ENCODE data around the gene STAC3.
A peak's percentile ranks its signal among the peaks of the same experiment; 100 is the strongest.

Gene STAC3

DNA sequence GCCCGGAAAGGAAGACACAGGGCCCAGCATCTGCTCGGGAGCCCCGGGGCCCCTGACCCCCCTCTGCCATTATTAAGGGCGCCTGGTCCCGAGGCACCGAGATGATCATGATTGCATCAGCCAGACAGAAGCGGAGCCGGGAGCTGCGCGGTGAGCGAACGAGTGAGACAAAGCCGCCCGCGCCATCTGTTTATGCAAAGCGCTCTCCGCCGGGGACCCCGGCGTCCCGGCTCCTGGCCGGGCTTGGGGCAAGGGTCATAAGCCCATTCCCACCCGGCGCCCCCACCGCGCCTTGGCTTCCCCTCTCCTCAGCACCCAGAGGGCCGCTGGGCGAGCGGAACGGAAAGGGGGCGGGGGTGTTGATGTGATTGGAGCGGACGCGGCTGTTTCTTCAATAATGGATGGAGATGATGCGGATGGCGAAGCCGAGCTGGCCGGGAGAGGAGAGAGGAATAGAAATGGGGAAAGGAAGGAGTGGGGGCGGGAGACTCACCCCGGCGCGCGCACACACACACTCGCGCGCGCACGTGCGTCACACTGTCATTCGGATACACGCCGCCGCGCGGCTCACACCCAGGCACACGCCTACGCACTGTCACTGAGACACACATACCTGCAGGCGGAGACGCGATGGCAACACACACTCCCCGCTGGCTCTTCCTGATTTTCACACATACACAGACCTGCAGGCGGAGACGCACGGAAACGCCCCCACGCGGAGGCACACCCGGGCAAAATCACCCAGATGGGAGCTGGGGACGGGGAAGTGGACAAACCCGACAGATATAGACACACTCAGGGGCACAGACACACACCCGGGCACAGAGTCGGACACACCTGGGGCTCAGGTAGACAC, 10.7 kb downstream of the STAC3 start:
- Histone ChIP-seq H3K27me3 (ENCODE audit: control insufficient read depth, low read length) (no peaks in the 10 kb centered on the region), H3K36me3 (ENCODE audit: control insufficient read depth, low read length) (peaks cover 23% of the 10 kb centered on the region), H3K4me2 (ENCODE audit: low read length) (peak overlapping the region; percentile 99), H3K9me3 (ENCODE audit: control insufficient read depth, insufficient read depth, low read length) (no peaks in the 10 kb centered on the region), H4K20me1 (ENCODE audit: control insufficient read depth, insufficient read depth, low read depth, low read length) (no peaks in the 10 kb centered on the region), H3K79me2 (ENCODE audit: control insufficient read depth, low read length) (peaks cover 17% of the 10 kb centered on the region), H3K27ac (ENCODE audit: low read depth, low read length) (peak overlapping the region; percentile 98), H3K4me3 (ENCODE audit: low read length) (peak overlapping the region; percentile 87), H3K4me1 (ENCODE audit: control insufficient read depth, low read length) (peaks cover 68% of the 10 kb centered on the region), H3F3A (ENCODE audit: control insufficient read depth, insufficient read depth) (peaks cover 36% of the 10 kb centered on the region), H3K9me2 (replicated peaks; ENCODE audit: control insufficient read depth, low read length) (no peaks in the 10 kb centered on the region)
- TF ChIP-seq EZH2phosphoT487 (IDR thresholded peaks at IDR 0.05; ENCODE audit: borderline replicate concordance, low read length) = no peak
- TF ChIP-seq, protein P1, sequence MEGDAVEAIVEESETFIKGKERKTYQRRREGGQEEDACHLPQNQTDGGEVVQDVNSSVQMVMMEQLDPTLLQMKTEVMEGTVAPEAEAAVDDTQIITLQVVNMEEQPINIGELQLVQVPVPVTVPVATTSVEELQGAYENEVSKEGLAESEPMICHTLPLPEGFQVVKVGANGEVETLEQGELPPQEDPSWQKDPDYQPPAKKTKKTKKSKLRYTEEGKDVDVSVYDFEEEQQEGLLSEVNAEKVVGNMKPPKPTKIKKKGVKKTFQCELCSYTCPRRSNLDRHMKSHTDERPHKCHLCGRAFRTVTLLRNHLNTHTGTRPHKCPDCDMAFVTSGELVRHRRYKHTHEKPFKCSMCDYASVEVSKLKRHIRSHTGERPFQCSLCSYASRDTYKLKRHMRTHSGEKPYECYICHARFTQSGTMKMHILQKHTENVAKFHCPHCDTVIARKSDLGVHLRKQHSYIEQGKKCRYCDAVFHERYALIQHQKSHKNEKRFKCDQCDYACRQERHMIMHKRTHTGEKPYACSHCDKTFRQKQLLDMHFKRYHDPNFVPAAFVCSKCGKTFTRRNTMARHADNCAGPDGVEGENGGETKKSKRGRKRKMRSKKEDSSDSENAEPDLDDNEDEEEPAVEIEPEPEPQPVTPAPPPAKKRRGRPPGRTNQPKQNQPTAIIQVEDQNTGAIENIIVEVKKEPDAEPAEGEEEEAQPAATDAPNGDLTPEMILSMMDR (IDR thresholded peaks at IDR 0.05; ENCODE audit: low read depth, low read length, poor library complexity, severe bottlenecking) = peak; percentile 38

DNA sequence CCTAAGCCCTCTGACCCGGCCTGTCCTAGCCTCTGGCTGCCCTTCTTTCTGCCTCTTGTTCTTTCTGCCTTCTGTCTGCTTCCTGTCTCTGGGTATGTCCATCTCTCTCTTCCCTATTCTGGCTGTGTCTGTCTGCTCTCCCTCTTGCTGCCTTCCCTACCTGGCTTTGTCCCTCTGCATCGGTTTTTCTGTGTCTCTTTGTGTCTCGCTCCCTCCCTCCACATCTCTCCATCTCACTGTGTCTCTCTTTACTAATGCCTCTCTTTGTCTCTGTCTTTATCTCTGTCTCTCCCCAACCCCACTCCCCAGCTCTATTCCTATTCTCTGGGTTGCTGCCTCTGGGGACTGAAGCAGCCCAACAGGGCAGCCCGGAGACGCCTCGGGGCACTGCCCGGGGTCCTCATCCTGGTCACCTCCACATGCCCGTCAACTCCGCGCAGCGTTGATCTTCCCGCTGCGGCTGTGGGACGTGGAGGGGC, 11.4 kb downstream of the STAC3 start:
- peaks cover 26% of the 10 kb centered on the region for H3K36me3 ChIP-seq (ENCODE audit: control insufficient read depth, low read length)
- peak overlapping the region; percentile 98 for H3K27ac ChIP-seq (ENCODE audit: low read depth, low read length)
- TF ChIP-seq EZH2phosphoT487 (IDR thresholded peaks at IDR 0.05; ENCODE audit: borderline replicate concordance, low read length) = no peak
- TF ChIP-seq, protein P1 (IDR thresholded peaks at IDR 0.05; ENCODE audit: low read depth, low read length, poor library complexity, severe bottlenecking) = no peak
- peaks cover 17% of the 10 kb centered on the region for H3K79me2 ChIP-seq (ENCODE audit: control insufficient read depth, low read length)
- 0 out of 2 replicates have a peak, but pooled peaks cover 2% of the 10 kb centered on the region for H4K20me1 ChIP-seq (ENCODE audit: control insufficient read depth, insufficient read depth, low read depth, low read length)
- H3K4me1 ChIP-seq (ENCODE audit: control insufficient read depth, low read length) = peaks cover 75% of the 10 kb centered on the region
- no peaks in the 10 kb centered on the region for H3K9me3 ChIP-seq (ENCODE audit: control insufficient read depth, insufficient read depth, low read length)
- peaks cover 38% of the 10 kb centered on the region for H3F3A ChIP-seq (ENCODE audit: control insufficient read depth, insufficient read depth)
- no peaks in the 10 kb centered on the region for H3K9me2 ChIP-seq (replicated peaks; ENCODE audit: control insufficient read depth, low read length)
- peak overlapping the region; percentile 87 for H3K4me3 ChIP-seq (ENCODE audit: low read length)
- H3K4me2 ChIP-seq (ENCODE audit: low read length) = peak overlapping the region; percentile 99
- no peaks in the 10 kb centered on the region for H3K27me3 ChIP-seq (ENCODE audit: control insufficient read depth, low read length)

DNA sequence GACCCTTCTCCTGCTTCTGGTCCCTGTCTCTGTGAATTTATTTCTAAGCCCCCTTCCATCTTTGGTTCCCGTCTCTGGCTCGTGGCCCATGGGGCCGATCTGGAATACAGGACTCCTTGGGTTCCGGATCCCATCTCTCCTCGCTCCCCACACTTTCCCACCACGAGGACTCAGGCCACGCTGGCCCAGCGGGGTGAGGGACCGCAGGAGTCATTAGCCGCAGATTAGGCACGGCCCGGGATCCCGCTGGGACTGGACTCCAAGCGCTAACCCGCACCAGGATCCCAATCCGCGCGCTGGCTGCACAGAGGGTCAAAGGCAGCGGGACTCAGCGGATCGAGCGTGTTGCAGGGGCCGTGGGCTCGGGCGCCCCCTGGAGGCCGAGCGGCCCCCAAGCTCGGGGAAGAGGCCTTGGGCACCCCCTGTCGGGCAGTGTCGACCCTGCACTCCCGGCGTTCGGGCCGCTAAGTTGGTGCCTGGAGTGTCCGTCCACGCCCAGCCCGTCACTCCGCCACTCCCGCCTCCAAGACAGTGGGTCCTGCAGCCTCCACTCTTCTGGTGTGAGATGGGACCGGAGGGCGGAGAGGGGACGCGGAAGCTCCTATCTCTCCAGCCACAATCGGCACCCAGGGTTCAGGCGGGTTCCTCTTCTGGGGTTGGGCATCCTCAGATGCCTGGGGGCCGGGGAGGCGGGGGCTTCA, 12.0 kb downstream of the STAC3 start:
- H3K79me2 ChIP-seq (ENCODE audit: control insufficient read depth, low read length) = peaks cover 17% of the 10 kb centered on the region
- no peaks in the 10 kb centered on the region for H3K9me3 ChIP-seq (ENCODE audit: control insufficient read depth, insufficient read depth, low read length)
- no peak for TF ChIP-seq EZH2phosphoT487 (IDR thresholded peaks at IDR 0.05; ENCODE audit: borderline replicate concordance, low read length)
- TF ChIP-seq, protein P1 (IDR thresholded peaks at IDR 0.05; ENCODE audit: low read depth, low read length, poor library complexity, severe bottlenecking) = peak; percentile 100
- peak overlapping the region; percentile 98 for H3K27ac ChIP-seq (ENCODE audit: low read depth, low read length)
- H3K9me2 ChIP-seq (replicated peaks; ENCODE audit: control insufficient read depth, low read length) = no peaks in the 10 kb centered on the region
- peak overlapping the region; percentile 87 for H3K4me3 ChIP-seq (ENCODE audit: low read length)
- H3K27me3 ChIP-seq (ENCODE audit: control insufficient read depth, low read length) = no peaks in the 10 kb centered on the region
- peak overlapping the region; percentile 99 for H3K4me2 ChIP-seq (ENCODE audit: low read length)
- H3K4me1 ChIP-seq (ENCODE audit: control insufficient read depth, low read length) = peaks cover 75% of the 10 kb centered on the region
- H3K36me3 ChIP-seq (ENCODE audit: control insufficient read depth, low read length) = peaks cover 29% of the 10 kb centered on the region
- peaks cover 44% of the 10 kb centered on the region for H3F3A ChIP-seq (ENCODE audit: control insufficient read depth, insufficient read depth)
- 0 out of 2 replicates have a peak, but pooled peaks cover 3% of the 10 kb centered on the region for H4K20me1 ChIP-seq (ENCODE audit: control insufficient read depth, insufficient read depth, low read depth, low read length)

Data from DOHH2 (cell line).